ENCODE measurements around the gene MPDZ. TPM values are rescaled to one million over a fixed set of nuclear protein-coding genes. Genes with fewer than 3 reads are reported as not detected.

The MPDZ gene
- total RNA-seq, 1 experiment from 2014 or later: 16.6 TPM

- DNase-seq (ENCODE audit: low read depth, low spot score): no peak
- ATAC-seq: no peak
- Histone ChIP-seq H3K36me3 (ENCODE audit: control insufficient read depth, insufficient read depth, low read length) (no peaks in the 10 kb centered on the region), H3K4me1 (ENCODE audit: control insufficient read depth, insufficient read depth, low read length) (no peaks in the 10 kb centered on the region), H3K27me3 (ENCODE audit: control insufficient read depth, insufficient read depth, low read length) (no peaks in the 10 kb centered on the region), H3K4me3 (ENCODE audit: low read depth in 2 of 2, low read length in 2 of 2) (no peak overlapping the region), H3K9me3 (ENCODE audit: control insufficient read depth, insufficient read depth, low read depth, low read length) (no peaks in the 10 kb centered on the region), H3K27ac (ENCODE audit: low read length) (no peak overlapping the region)
- ChIA-PET POLR2A (no interaction called here), CTCF (no interaction called here)
- TF ChIP-seq POLR2AphosphoS5 (IDR thresholded peaks at IDR 0.05; ENCODE audit: low read depth, low read length) (no peak), REST (IDR thresholded peaks at IDR 0.05; ENCODE audit: insufficient read depth in 1 of 2, low read depth in 2 of 2, low read length in 1 of 2) (no peak), CTCF (IDR thresholded peaks at IDR 0.05) (no peak), TCF7L2 (IDR thresholded peaks at IDR 0.05; ENCODE audit: low read depth, low read length) (no peak), SIN3A (IDR thresholded peaks at IDR 0.05; ENCODE audit: borderline replicate concordance, insufficient read depth, low read depth, low read length) (no peak)
- in situ Hi-C loops (cut with HindIII; ENCODE audit: low pct_unique_long_range_greater_than_20kb, low sequenced_read_pairs) (no loop called here), intact Hi-C loops (cut with micrococcal nuclease; ENCODE audit: unreplicated experiment) (no loop called here)
- BruUV-seq (replicated peaks): no TSS peak
These were observed 35.3 kb downstream of the MPDZ start for GRCh38 chr9:13244181-13244580.

- BruUV-seq (replicated peaks): no TSS peak
- DNase-seq (ENCODE audit: low read depth, low spot score): no peak
- in situ Hi-C loops (cut with HindIII; ENCODE audit: low pct_unique_long_range_greater_than_20kb, low sequenced_read_pairs) (no loop called here), intact Hi-C loops (cut with micrococcal nuclease; ENCODE audit: unreplicated experiment) (no loop called here)
- Histone ChIP-seq H3K4me1 (ENCODE audit: control insufficient read depth, insufficient read depth, low read length) (no peaks in the 10 kb centered on the region), H3K36me3 (ENCODE audit: control insufficient read depth, insufficient read depth, low read length) (no peaks in the 10 kb centered on the region), H3K9me3 (ENCODE audit: control insufficient read depth, insufficient read depth, low read depth, low read length) (no peaks in the 10 kb centered on the region), H3K27ac (ENCODE audit: low read length) (no peak overlapping the region), H3K27me3 (ENCODE audit: control insufficient read depth, insufficient read depth, low read length) (no peaks in the 10 kb centered on the region), H3K4me3 (ENCODE audit: low read depth in 2 of 2, low read length in 2 of 2) (no peak overlapping the region)
- ChIA-PET POLR2A (no interaction called here), CTCF (no interaction called here)
- TF ChIP-seq TCF7L2 (IDR thresholded peaks at IDR 0.05; ENCODE audit: low read depth, low read length): no peak
- TF ChIP-seq POLR2AphosphoS5 (IDR thresholded peaks at IDR 0.05; ENCODE audit: low read depth, low read length): no peak
- no peak for TF ChIP-seq CTCF (IDR thresholded peaks at IDR 0.05)
- no peak for TF ChIP-seq SIN3A (IDR thresholded peaks at IDR 0.05; ENCODE audit: borderline replicate concordance, insufficient read depth, low read depth, low read length)
- no peak for TF ChIP-seq REST (IDR thresholded peaks at IDR 0.05; ENCODE audit: insufficient read depth in 1 of 2, low read depth in 2 of 2, low read length in 1 of 2)
- no peak for ATAC-seq
These were observed 38.2 kb downstream of the MPDZ start for GRCh38 chr9:13241283-13241682.
